DMS153 (cell line): ENCODE measurements around the gene COPS6.
A peak's percentile ranks its signal among the peaks of the same experiment; 100 is the strongest.
"Not testable (repeated sequence)": the region's sequence is repeated elsewhere in the genome, so short reads cannot be mapped to it uniquely, and the experiment has no call there.

Experiments used
- DNase-seq: peaks from one replicate; lab custom pipeline; 2025; lab: John Stamatoyannopoulos, UW

The COPS6 gene

GRCh38 chr7:100127866-100128636 lies 39.3 kb downstream of the COPS6 start:
- DNase-seq = no peak

GRCh38 chr7:100128637-100128963 lies 39.8 kb downstream of the COPS6 start:
- DNase-seq = no peak

DNA sequence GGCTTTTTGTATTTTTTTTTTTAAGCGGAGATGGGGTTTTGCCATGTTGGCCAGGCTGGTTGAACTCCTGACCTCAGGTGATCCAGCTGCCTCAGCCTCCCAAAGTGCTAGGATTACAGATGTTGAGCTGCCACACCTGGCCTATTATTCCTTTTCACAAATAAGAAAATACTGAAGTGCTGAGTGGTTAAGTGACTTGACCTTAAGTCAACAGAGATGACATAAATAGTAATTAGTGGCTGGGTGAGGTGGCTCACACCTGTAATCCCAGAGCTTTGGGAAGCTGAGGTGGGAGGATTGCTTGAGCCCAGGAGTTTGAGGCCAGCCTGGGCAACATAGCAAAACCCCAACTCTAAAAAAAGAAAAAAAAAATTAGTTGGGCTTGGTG lies 41.4 kb downstream of the COPS6 start:
- not testable (repeated sequence) for DNase-seq

- peak; percentile 56 for DNase-seq
These were observed 42.1 kb downstream of the COPS6 start for GRCh38 chr7:100130608-100131453.

- no peak for DNase-seq
These were observed 43.4 kb downstream of the COPS6 start for GRCh38 chr7:100132126-100132525.

DNA sequence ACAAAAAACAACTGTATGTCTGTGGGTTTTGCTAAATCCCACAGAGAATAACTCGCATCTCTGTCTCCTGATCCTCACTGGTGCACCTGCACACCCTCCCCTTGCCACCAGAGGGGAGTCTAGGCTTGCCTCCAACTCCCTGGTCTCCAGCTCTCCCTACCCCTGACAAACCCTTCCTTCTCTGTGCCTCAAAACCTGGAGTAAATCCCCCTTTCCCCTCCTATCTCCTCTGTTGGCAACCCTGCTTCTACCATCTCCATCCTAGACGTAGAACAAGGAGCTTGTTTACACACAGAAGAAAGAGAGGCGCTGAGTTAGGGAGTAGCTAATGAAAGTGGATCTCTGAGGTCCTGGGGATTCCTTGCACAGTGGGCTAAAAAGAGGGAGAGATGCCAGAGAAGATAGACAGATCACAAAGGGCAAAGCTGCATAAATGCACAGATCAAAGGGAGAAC lies 44.0 kb downstream of the COPS6 start:
- peak; percentile 27 for DNase-seq

DNA sequence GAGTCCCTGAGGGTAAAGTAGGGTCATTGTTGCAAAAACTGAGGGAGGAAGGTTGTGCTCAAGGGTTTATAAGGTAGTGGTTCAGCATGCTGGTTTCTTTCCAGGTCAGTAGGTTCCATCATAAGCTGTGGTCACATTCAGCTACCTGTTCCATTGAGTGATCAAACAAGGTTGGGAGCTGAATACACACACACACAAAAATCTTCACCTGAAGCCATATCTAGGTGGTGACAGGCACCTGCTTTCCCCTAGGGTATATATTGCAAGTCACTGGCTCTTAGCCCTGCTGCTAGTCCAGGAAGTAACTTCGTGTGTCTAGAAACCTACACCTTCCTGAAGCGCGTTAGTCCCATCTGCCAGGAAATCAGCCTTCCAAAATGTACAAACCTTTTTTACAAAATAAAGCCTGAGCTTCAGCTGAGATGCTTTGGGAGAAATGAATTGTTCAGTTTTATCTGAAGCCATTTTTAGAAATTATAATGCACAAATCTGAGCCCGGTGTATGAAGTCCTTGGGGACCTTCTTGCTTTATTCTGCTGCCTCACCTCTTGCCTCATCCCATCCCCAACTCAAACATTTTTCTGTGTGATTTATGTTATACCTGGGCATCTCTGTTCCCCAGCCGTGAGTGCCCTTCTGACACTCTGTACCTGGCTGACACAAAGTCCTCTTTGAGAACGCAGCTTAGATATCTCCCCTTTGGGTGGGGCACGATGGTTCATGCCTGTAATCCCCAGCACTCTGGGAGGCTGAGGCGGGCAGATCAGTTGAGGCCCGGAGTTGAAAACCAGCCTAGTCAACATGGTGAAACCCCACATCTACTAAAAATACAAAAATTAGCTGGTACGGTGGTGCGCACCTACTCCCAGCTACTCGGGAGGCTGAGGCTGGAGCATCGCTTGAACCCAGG lies 49.3 kb downstream of the COPS6 start:
- DNase-seq = peak; percentile 72

DNA sequence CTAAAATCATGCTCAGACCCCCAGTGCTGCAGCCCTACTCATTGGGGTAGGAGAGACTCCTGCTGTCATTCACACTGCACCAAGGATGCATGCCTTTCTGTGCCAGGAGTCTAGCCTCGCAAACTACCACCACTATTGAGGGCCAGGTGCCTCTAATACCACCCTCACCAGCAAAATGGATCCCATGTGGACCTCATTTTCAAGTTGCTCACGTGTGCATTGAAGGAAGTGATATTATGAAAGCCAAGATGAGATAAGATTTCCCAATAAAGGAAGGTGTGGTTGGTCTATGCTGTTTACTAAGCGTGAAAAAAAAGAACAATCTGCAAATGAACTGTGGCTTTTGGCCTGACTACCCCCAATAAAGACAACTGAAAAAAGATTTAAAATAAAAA lies 52.8 kb downstream of the COPS6 start:
- no peak for DNase-seq
